DOHH2 (cell line): ENCODE data around the gene TRAFD1.

Source experiments
- H3F3A ChIP-seq: fragments of 200-600 bp; sonication (generic), shearing (Covaris generic); 2 replicates; pipeline ENCODE4 v1.6.0; 2016; ENCODE audit warnings: antibody characterized with exemption, mild to moderate bottlenecking; ENCODE audit not compliant: control insufficient read depth, insufficient read depth
- H3K27ac ChIP-seq: fragments of 200-600 bp; sonication (generic); 2 replicates; pipeline ENCODE4 v1.5.1; 2014; ENCODE audit warnings: low read depth, mild to moderate bottlenecking, low read length, moderate library complexity
- H3K27me3 ChIP-seq: fragments of 200-600 bp; sonication (generic); 2 replicates; pipeline ENCODE4 v1.6.1; 2014; ENCODE audit warnings: mild to moderate bottlenecking, low read length, mixed read lengths; ENCODE audit not compliant: control insufficient read depth
- H3K36me3 ChIP-seq: fragments of 200-600 bp; sonication (generic); 2 replicates; pipeline ENCODE4 v1.6.1; 2014; ENCODE audit warnings: mild to moderate bottlenecking, low read length, moderate library complexity, mixed read lengths; ENCODE audit not compliant: control insufficient read depth
- H3K4me1 ChIP-seq: fragments of 200-600 bp; sonication (generic); 2 replicates; pipeline ENCODE4 v1.6.1; 2014; ENCODE audit warnings: mild to moderate bottlenecking, low read length, mixed read lengths; ENCODE audit not compliant: control insufficient read depth
- H3K4me2 ChIP-seq: fragments of 200-600 bp; sonication (generic); 2 replicates; pipeline ENCODE4 v1.6.0; 2014; ENCODE audit warnings: mild to moderate bottlenecking, low read length, moderate library complexity
- H3K4me3 ChIP-seq: fragments of 200-600 bp; sonication (generic); 2 replicates; pipeline ENCODE4 v1.5.1; 2014; ENCODE audit warnings: mild to moderate bottlenecking, low read length, mixed read lengths
- H3K79me2 ChIP-seq: fragments of 200-600 bp; sonication (generic); 2 replicates; pipeline ENCODE4 v1.6.1; 2014; ENCODE audit warnings: mild to moderate bottlenecking, low read length, mixed read lengths; ENCODE audit not compliant: control insufficient read depth
- H3K9me2 ChIP-seq: fragments of 200-600 bp; sonication (generic); replicated peaks from 2 replicates; pipeline ENCODE4 v1.6.1; 2014; ENCODE audit warnings: mild to moderate bottlenecking, low read length, mixed read lengths; ENCODE audit not compliant: control insufficient read depth
- H3K9me3 ChIP-seq: fragments of 200-600 bp; sonication (generic); 2 replicates; pipeline ENCODE4 v1.6.1; 2014; ENCODE audit warnings: antibody characterized with exemption, low read length, mixed read lengths; ENCODE audit not compliant: control insufficient read depth, insufficient read depth
- H4K20me1 ChIP-seq: fragments of 200-600 bp; sonication (generic); 2 replicates; pipeline ENCODE4 v1.6.0; 2014; ENCODE audit warnings: low read depth, mild to moderate bottlenecking, antibody characterized with exemption, low read length, moderate library complexity; ENCODE audit not compliant: control insufficient read depth, insufficient read depth
- CTCF ChIP-seq: fragments of 200-600 bp; sonication (generic); IDR thresholded peaks from one replicate; pipeline ENCODE4 v1.5.1; 2014; ENCODE audit warnings: antibody characterized with exemption, mild to moderate bottlenecking, low read depth, low read length; ENCODE audit not compliant: poor library complexity, severe bottlenecking
- EZH2phosphoT487 ChIP-seq: fragments of 200-600 bp; sonication (generic); IDR thresholded peaks from 2 replicates; pipeline ENCODE4 v1.6.1; 2017; ENCODE audit warnings: borderline replicate concordance, mild to moderate bottlenecking, antibody characterized with exemption, low read length, moderate library complexity, mixed read lengths

TRAFD1 gene

GRCh38 chr12:112163056-112163455, 37.7 kb downstream of the TRAFD1 start:
- TF ChIP-seq CTCF: no peak
- TF ChIP-seq EZH2phosphoT487: no peak
- no peaks in the 10 kb centered on the region for H3K79me2 ChIP-seq
- H3K4me1 ChIP-seq: no peaks in the 10 kb centered on the region
- H3K9me2 ChIP-seq: no peaks in the 10 kb centered on the region
- H3K4me3 ChIP-seq: no peak overlapping the region
- no peak overlapping the region for H3K27ac ChIP-seq
- no peaks in the 10 kb centered on the region for H3F3A ChIP-seq
- no peaks in the 10 kb centered on the region for H3K9me3 ChIP-seq
- peaks cover 15% of the 10 kb centered on the region; the same call in 1 of the 2 replicates for H3K36me3 ChIP-seq
- no peaks in the 10 kb centered on the region for H3K27me3 ChIP-seq
- no peaks in the 10 kb centered on the region for H4K20me1 ChIP-seq
- H3K4me2 ChIP-seq: no peak overlapping the region

- no peak for TF ChIP-seq CTCF
- no peak for TF ChIP-seq EZH2phosphoT487
- Histone ChIP-seq H3K9me3 (no peaks in the 10 kb centered on the region), H3K36me3 (peaks cover 15% of the 10 kb centered on the region; the same call in 1 of the 2 replicates), H3K27ac (no peak overlapping the region), H3K4me3 (no peak overlapping the region), H3K27me3 (no peaks in the 10 kb centered on the region), H3F3A (no peaks in the 10 kb centered on the region), H3K4me2 (no peak overlapping the region), H3K4me1 (no peaks in the 10 kb centered on the region), H4K20me1 (no peaks in the 10 kb centered on the region), H3K9me2 (no peaks in the 10 kb centered on the region), H3K79me2 (no peaks in the 10 kb centered on the region)
Observed at GRCh38 chr12:112163471-112163991, 38.2 kb downstream of the TRAFD1 start.

GRCh38 chr12:112164011-112164660, 38.8 kb downstream of the TRAFD1 start:
- Histone ChIP-seq H3K4me3 (no peak overlapping the region), H3K4me1 (no peaks in the 10 kb centered on the region), H3K4me2 (no peak overlapping the region), H3K79me2 (no peaks in the 10 kb centered on the region), H3K36me3 (peaks cover 15% of the 10 kb centered on the region; the same call in 1 of the 2 replicates), H3K27me3 (no peaks in the 10 kb centered on the region), H3K9me2 (no peaks in the 10 kb centered on the region), H4K20me1 (no peaks in the 10 kb centered on the region), H3K27ac (no peak overlapping the region), H3F3A (no peaks in the 10 kb centered on the region), H3K9me3 (no peaks in the 10 kb centered on the region)
- no peak for TF ChIP-seq CTCF
- TF ChIP-seq EZH2phosphoT487: no peak
